ENCODE measurements around the gene LHX3. TPM values are rescaled to one million over a fixed set of nuclear protein-coding genes. Genes with fewer than 3 reads are reported as not detected.

Gene LHX3
- total RNA-seq, 4 donors from 2014 or later: not detected

DNA sequence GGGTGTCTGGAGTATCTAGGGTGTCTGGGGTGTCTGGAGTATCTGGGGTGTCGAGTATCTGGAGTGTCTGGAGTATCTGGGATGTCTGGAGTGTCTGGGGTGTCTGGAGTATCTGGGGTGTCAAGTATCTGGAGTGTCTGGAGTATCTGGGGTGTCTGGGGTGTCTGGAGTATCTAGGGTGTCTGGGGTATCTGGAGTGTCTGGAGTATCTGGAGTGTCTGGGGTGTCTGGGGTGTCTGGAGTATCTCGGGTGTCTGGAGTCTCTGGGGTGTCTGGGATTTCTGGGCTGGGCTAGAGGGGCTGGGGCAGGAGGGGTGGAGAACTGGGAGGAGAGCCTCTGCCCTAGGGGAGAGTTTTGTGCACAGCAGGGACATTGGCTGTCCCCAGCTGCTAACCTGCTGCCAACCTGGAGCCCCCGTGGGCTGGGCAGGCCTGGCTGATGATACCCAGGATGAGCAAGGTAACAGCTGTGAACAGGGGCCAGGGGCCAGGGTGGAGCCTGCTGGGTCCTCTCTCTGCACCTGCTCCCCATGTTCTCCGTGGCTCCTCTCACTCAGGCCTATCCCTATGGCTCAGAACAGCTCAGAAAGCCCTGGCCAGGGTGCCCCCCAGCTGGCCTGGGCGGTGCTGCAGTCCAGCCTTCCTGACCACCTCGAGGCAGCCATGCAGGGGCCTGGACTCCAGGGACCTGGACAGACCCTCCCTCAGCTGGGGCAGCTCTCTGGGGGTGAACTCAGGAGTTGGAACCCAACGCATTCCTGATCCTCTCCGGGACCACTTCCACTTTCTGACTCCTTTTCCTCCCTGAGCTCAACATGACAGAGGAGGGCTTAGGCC is 29.9 kb downstream of the LHX3 start:
- intact Hi-C loops (cut with DNase I; ENCODE audit: low total_unique reads): no loop called here
- no peak for TF ChIP-seq POLR2A (IDR thresholded peaks at IDR 0.05)
- peaks cover 0 to 4% of the 10 kb centered on the region in 2 donors for H3K27me3 ChIP-seq

DNA sequence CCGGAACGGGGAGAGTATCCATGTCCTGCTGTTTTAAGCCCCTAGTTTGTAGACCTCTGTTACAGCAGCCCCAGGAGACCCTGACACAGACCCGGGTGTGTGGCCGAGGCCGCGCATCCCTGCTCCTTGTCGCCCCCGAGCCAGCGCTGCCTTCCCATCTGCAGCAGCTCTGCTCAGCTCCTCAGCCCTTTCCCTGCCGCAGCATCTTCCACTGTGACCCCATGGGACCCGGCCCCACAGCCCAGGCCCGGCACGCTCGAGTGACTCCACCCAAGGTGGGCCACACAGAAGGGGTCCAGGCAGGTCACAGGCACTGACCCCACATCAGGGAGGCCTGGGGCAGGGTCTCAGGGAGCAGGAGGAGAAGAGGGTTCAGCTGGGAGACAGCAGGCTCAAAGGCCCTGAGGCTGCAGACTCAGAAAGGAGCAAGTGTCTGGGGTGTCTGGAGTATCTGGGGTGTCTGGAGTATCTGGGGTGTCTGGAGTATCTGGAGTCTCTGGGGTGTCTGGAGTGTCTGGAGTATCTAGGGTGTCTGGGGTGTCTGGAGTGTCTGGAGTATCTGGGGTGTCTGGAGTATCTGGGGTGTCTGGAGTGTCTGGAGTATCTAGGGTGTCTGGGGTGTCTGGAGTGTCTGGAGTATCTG is 31.2 kb downstream of the LHX3 start:
- DNase-seq: no peak
- TF ChIP-seq, protein P1, sequence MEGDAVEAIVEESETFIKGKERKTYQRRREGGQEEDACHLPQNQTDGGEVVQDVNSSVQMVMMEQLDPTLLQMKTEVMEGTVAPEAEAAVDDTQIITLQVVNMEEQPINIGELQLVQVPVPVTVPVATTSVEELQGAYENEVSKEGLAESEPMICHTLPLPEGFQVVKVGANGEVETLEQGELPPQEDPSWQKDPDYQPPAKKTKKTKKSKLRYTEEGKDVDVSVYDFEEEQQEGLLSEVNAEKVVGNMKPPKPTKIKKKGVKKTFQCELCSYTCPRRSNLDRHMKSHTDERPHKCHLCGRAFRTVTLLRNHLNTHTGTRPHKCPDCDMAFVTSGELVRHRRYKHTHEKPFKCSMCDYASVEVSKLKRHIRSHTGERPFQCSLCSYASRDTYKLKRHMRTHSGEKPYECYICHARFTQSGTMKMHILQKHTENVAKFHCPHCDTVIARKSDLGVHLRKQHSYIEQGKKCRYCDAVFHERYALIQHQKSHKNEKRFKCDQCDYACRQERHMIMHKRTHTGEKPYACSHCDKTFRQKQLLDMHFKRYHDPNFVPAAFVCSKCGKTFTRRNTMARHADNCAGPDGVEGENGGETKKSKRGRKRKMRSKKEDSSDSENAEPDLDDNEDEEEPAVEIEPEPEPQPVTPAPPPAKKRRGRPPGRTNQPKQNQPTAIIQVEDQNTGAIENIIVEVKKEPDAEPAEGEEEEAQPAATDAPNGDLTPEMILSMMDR (IDR thresholded peaks at IDR 0.05): no peak
- no peak for TF ChIP-seq POLR2A (IDR thresholded peaks at IDR 0.05)
- Histone ChIP-seq H3K4me3 (no peak overlapping the region), H3K27ac (no peak overlapping the region), H3K4me1 (no peaks in the 10 kb centered on the region), H3K9me3 (no peaks in the 10 kb centered on the region), H3K36me3 (no peaks in the 10 kb centered on the region), H3K27me3 (peaks cover 0 to 4% of the 10 kb centered on the region in 2 donors)
- intact Hi-C loops (cut with DNase I; ENCODE audit: low total_unique reads): no loop called here

More for the DNA sequence above, 29.9 kb downstream of the LHX3 start:
- Histone ChIP-seq H3K4me3 (no peak overlapping the region), H3K36me3 (no peaks in the 10 kb centered on the region), H3K4me1 (no peaks in the 10 kb centered on the region), H3K27ac (no peak overlapping the region), H3K9me3 (no peaks in the 10 kb centered on the region)
- no peak for DNase-seq

DNA sequence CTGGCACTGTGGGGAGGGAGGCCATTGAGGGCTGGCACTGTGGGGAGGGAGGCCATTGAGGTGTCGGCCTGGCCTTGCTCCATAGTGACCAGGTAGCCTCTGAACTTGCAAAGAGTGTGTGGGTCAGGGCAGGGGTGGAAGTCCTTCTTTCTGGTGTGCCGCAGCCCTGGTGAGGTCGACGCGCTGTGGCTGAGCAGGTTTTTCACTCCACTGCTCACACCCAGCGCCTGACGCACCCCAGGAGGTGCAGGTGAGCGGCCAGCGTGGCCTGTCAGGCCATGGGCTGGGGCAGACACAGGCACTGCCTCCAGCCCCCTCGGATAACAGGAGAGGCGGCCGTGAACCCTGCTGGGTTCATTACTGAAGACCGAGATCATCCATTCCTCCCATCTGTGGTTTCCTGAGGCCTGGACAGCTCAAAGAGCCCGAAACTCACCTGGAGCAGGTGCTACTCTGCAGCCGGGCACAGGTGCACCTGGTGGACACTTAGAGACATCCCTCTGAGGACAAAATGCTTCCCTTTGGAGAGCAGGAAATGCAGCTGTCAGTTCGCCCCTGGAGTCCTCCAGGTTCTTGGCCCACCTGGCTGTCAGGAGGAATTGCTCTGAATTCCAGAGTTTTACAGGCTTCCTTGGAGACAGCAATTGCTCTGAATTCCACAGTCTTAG is 32.4 kb downstream of the LHX3 start:
- TF ChIP-seq, protein P1 (IDR thresholded peaks at IDR 0.05): no peak
- no peak for TF ChIP-seq POLR2A (IDR thresholded peaks at IDR 0.05)
- Histone ChIP-seq H3K4me1 (no peaks in the 10 kb centered on the region), H3K4me3 (no peak overlapping the region), H3K36me3 (no peaks in the 10 kb centered on the region), H3K27ac (no peak overlapping the region), H3K27me3 (peaks cover 0 to 4% of the 10 kb centered on the region in 2 donors), H3K9me3 (no peaks in the 10 kb centered on the region)
- intact Hi-C loops (cut with DNase I; ENCODE audit: low total_unique reads): no loop called here
- DNase-seq: no peak

DNA sequence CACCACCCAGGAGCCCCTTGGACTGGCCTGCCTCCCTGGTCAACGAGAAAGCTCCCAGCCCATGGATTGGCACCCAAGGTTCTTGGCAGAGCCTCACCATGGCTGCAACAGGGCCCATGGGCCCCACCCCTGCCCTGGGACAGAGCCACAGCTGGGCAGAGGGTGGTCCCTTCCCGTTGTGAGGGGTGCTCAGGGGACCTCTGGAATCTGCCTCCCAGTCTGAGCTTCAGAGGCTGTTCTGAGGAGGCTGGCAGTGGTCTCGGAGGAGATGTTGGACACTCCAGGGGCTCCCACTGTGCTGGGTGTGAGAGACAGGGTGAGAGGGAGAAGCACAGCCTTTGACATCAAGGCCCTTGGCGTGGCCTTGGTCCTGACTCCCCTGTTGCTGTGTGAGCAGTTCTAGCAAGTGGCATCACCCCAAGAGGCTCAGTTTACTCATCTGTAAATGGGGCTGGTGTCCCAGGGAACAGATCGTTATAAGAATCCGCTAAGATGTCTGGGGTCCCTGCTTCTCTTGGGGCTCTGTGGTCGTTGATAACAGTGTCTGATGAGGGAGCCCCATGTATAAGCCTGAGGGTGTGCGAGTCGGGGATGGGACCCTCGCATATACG is 33.0 kb downstream of the LHX3 start:
- TF ChIP-seq, protein P1 (IDR thresholded peaks at IDR 0.05): no peak
- no peak for TF ChIP-seq POLR2A (IDR thresholded peaks at IDR 0.05)
- intact Hi-C loops (cut with DNase I; ENCODE audit: low total_unique reads): no loop called here

DNA sequence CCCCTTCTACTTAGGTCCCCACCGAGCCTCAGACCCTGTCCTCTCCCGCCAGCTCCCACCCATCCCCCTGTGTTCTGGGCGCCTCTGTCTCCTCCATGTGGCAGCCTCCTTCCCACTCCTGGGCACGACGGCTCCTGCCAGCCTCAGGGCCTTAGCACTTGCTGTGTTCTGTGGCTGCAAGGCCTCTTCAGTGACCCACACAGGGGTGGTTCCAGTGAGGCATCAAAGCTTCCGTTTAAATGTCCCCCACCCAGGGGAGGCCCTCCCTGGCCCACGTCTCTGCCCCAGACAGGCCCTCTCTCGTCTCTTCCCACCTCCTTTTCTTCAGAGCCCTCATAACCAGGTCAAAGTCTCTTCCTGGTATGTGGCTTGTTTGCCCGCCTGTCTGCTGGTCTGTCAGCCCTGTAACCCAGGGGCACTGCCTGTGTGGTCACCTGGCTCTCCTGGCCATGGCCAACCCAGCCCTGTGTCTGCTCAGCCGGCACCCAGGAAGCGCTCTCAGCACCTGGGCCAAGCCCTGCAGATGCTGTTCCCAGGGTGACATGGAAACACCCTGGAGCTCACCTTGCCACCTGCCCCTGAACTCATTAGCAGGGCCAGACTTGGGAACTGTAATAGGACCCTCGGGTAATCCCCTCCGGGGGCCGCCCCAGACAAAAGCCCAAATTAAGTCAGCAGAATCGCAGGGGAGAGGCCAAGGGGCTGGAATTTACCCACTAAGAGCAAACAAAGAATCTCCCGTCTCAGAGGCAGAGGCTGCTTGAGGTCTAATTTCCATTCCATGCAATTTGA is 33.7 kb downstream of the LHX3 start:
- Histone ChIP-seq H3K4me1 (no peaks in the 10 kb centered on the region), H3K9me3 (no peaks in the 10 kb centered on the region), H3K27ac (no peak overlapping the region), H3K4me3 (no peak overlapping the region), H3K27me3 (peaks cover 0 to 4% of the 10 kb centered on the region in 2 donors), H3K36me3 (no peaks in the 10 kb centered on the region)
- intact Hi-C loops (cut with DNase I; ENCODE audit: low total_unique reads): no loop called here
- DNase-seq: no peak
- TF ChIP-seq, protein P1 (IDR thresholded peaks at IDR 0.05): no peak
- TF ChIP-seq POLR2A (IDR thresholded peaks at IDR 0.05): no peak

More for the DNA sequence above, 33.0 kb downstream of the LHX3 start:
- no peaks in the 10 kb centered on the region for H3K4me1 ChIP-seq
- H3K27ac ChIP-seq: no peak overlapping the region
- H3K27me3 ChIP-seq: peaks cover 0 to 4% of the 10 kb centered on the region in 2 donors
- H3K9me3 ChIP-seq: no peaks in the 10 kb centered on the region
- no peak overlapping the region for H3K4me3 ChIP-seq
- DNase-seq: no peak
- no peaks in the 10 kb centered on the region for H3K36me3 ChIP-seq

Measured in uterus (tissue), 4 donors.